AG09319 (cell line): ENCODE measurements around the gene ADAMTS14.

Experiments
- DNase-seq: peaks from one replicate; pipeline ENCODE4 v3.0.0-alpha.2; 2010; ENCODE audit warnings: low read depth; ENCODE audit errors: extremely low read depth
- CTCF ChIP-seq: IDR thresholded peaks from 2 replicates; pipeline ENCODE4 v1.5.1; 2011; ENCODE audit warnings: low read depth, mild to moderate bottlenecking, inconsistent platforms, low read length, moderate library complexity

The ADAMTS14 gene

GRCh38 chr10:70749756-70750155 is 77.5 kb downstream of the ADAMTS14 start:
- no peak for DNase-seq
- TF ChIP-seq CTCF, result no peak

GRCh38 chr10:70750156-70750703 is 77.9 kb downstream of the ADAMTS14 start:
- no peak for DNase-seq
- no peak for TF ChIP-seq CTCF

GRCh38 chr10:70751356-70751755 is 79.0 kb downstream of the ADAMTS14 start:
- TF ChIP-seq CTCF, result no peak
- DNase-seq, result no peak

- no peak for TF ChIP-seq CTCF
- DNase-seq, result no peak
Measured at GRCh38 chr10:70751991-70752390, 79.7 kb downstream of the ADAMTS14 start.

GRCh38 chr10:70752571-70752970 is 80.3 kb downstream of the ADAMTS14 start:
- DNase-seq, result no peak
- TF ChIP-seq CTCF, result no peak

GRCh38 chr10:70753026-70753663 is 80.8 kb downstream of the ADAMTS14 start:
- DNase-seq, result no peak
- no peak for TF ChIP-seq CTCF

GRCh38 chr10:70753841-70754621 is 81.7 kb downstream of the ADAMTS14 start:
- TF ChIP-seq CTCF, result no peak
- DNase-seq, result no peak
